Suprapubic skin (tissue), 3 donors: Measurements from ENCODE around the gene PTOV1.

ENCODE experiments used
- POLR2AphosphoS5 ChIP-seq, 3 donors: sonication (generic); formaldehyde crosslinking; IDR thresholded peaks; one replicate each; pipeline ENCODE4 v1.6.1; 2017; ENCODE audit warnings: antibody characterized with exemption in 3 of 3
- TF ChIP-seq, protein P1 (sequence below), 2 donors: fragments of 200-600 bp in 1 of 2; fragments of 450-650 bp in 1 of 2; sonication (generic) in 1 of 2; IDR thresholded peaks; one replicate each; pipeline ENCODE4 v1.5.1; 2016 to 2019; ENCODE audit warnings: antibody characterized with exemption in 2 of 2, mild to moderate bottlenecking in 1 of 2, moderate library complexity in 1 of 2

DNA sequence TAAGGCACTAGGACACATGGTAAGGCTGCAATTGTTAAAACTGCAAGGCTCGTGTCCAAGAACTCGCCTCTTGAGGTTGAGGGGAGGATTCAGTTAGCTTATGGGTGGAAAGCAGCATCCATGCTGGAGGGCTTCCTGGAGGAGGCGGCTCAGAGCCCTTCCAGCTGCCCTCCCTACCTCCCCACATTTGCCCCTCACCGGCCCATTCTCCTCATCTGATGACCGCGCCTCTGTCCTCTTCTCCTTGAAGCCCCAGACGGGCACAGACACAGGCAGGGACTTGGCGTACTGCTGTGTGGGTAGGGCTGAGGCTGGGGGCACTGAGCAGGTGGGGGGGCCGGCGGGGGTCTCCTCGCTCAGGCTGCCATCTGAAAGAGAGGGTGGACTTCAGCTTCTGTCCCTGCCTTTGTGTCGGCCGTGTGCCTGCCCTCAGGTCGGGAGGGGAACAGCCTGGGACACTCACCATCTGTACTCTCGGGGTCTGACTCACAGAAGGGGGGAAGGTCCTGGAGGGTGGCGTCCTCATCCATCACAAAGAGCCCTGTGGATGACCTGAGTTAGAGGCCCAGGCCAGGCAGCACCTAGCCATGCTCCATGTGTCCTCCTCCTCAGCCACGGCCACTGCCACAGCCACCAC, 20.5 kb downstream of the PTOV1 start:
- no peak for TF ChIP-seq POLR2AphosphoS5 (IDR thresholded peaks at IDR 0.05)
- TF ChIP-seq, protein P1, sequence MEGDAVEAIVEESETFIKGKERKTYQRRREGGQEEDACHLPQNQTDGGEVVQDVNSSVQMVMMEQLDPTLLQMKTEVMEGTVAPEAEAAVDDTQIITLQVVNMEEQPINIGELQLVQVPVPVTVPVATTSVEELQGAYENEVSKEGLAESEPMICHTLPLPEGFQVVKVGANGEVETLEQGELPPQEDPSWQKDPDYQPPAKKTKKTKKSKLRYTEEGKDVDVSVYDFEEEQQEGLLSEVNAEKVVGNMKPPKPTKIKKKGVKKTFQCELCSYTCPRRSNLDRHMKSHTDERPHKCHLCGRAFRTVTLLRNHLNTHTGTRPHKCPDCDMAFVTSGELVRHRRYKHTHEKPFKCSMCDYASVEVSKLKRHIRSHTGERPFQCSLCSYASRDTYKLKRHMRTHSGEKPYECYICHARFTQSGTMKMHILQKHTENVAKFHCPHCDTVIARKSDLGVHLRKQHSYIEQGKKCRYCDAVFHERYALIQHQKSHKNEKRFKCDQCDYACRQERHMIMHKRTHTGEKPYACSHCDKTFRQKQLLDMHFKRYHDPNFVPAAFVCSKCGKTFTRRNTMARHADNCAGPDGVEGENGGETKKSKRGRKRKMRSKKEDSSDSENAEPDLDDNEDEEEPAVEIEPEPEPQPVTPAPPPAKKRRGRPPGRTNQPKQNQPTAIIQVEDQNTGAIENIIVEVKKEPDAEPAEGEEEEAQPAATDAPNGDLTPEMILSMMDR (IDR thresholded peaks at IDR 0.05) = no peak
